ENCODE data around the gene DES. TPM values are rescaled to one million over a fixed set of nuclear protein-coding genes. Genes with fewer than 3 reads are reported as not detected.

The DES gene
- total RNA-seq, 2 experiments from 2014 or later, result not detected

- POLR2A ChIA-PET, result interaction anchor here (0.8 to 1.7 kb wide), 2 partner anchors 10 to 19 kb away, joined by 4 read pairs; no protein-coding TSS in a partner anchor
- no peak overlapping the region for H3K27ac ChIP-seq (ENCODE audit: low read depth, low read length, poor library complexity, severe bottlenecking)
- TF ChIP-seq CTCF (conservative IDR thresholded peaks at IDR 0.05; ENCODE audit: low read length), result no peak
Measured at GRCh38 chr2:219436491-219436890, 18.3 kb downstream of the DES start.

GRCh38 chr2:219437141-219437540 is 19.0 kb downstream of the DES start:
- intact Hi-C loops (cut with micrococcal nuclease; ENCODE audit: unreplicated experiment), result no loop called here
- ChIA-PET CTCF (ENCODE audit: unreplicated experiment) (no interaction called here), POLR2A (interaction anchor here (0.8 to 1.7 kb wide), 2 partner anchors 9 to 18 kb away, joined by 4 read pairs; no protein-coding TSS in a partner anchor)
- H2AFZ ChIP-seq (ENCODE audit: low read length), result no peak overlapping the region
- H4K20me1 ChIP-seq (ENCODE audit: insufficient read depth, low read length), result no peaks in the 10 kb centered on the region
- H3K27ac ChIP-seq (ENCODE audit: low read depth, low read length, poor library complexity, severe bottlenecking), result no peak overlapping the region
- BruUV-seq (replicated peaks), result no TSS peak
- TF ChIP-seq EZH2phosphoT487 (IDR thresholded peaks at IDR 0.05; ENCODE audit: borderline replicate concordance, low read depth, low read length) (no peak), CTCF (conservative IDR thresholded peaks at IDR 0.05; ENCODE audit: low read length) (no peak)
- H3K4me2 ChIP-seq (ENCODE audit: low read length), result no peak overlapping the region
- H3K9me3 ChIP-seq (ENCODE audit: low read length), result no peaks in the 10 kb centered on the region
- no peaks in the 10 kb centered on the region for H3K9me2 ChIP-seq (ENCODE audit: insufficient read depth, low read length)
- DNase-seq (ENCODE audit: low spot score), result no peak
- H3K36me3 ChIP-seq (ENCODE audit: insufficient read depth, low read length), result no peaks in the 10 kb centered on the region
- H3K79me2 ChIP-seq (ENCODE audit: insufficient read depth, low read depth, low read length), result no peaks in the 10 kb centered on the region
- H3K4me3 ChIP-seq (ENCODE audit: low read depth, low read length, poor library complexity, severe bottlenecking), result no peak overlapping the region
- no peaks in the 10 kb centered on the region for H3K4me1 ChIP-seq (ENCODE audit: insufficient read depth, low read length, poor library complexity, severe bottlenecking)

More at GRCh38 chr2:219436491-219436890, 18.3 kb downstream of the DES start:
- H3K4me1 ChIP-seq (ENCODE audit: insufficient read depth, low read length, poor library complexity, severe bottlenecking), result no peaks in the 10 kb centered on the region
- no peaks in the 10 kb centered on the region for H3K9me3 ChIP-seq (ENCODE audit: low read length)
- no peak overlapping the region for H3K4me3 ChIP-seq (ENCODE audit: low read depth, low read length, poor library complexity, severe bottlenecking)
- no peaks in the 10 kb centered on the region for H3K79me2 ChIP-seq (ENCODE audit: insufficient read depth, low read depth, low read length)
- H3K9me2 ChIP-seq (ENCODE audit: insufficient read depth, low read length), result no peaks in the 10 kb centered on the region
- BruUV-seq (replicated peaks), result no TSS peak
- intact Hi-C loops (cut with micrococcal nuclease; ENCODE audit: unreplicated experiment), result no loop called here
- H4K20me1 ChIP-seq (ENCODE audit: insufficient read depth, low read length), result no peaks in the 10 kb centered on the region
- H3K36me3 ChIP-seq (ENCODE audit: insufficient read depth, low read length), result no peaks in the 10 kb centered on the region
- CTCF ChIA-PET (ENCODE audit: unreplicated experiment), result no interaction called here
- DNase-seq (ENCODE audit: low spot score), result no peak
- H3K4me2 ChIP-seq (ENCODE audit: low read length), result no peak overlapping the region
- no peak overlapping the region for H2AFZ ChIP-seq (ENCODE audit: low read length)

GRCh38 chr2:219437690-219438206 is 19.6 kb downstream of the DES start:
- Histone ChIP-seq H3K9me3 (ENCODE audit: low read length) (no peaks in the 10 kb centered on the region), H3K27ac (ENCODE audit: low read depth, low read length, poor library complexity, severe bottlenecking) (no peak overlapping the region), H2AFZ (ENCODE audit: low read length) (no peak overlapping the region), H4K20me1 (ENCODE audit: insufficient read depth, low read length) (no peaks in the 10 kb centered on the region), H3K4me1 (ENCODE audit: insufficient read depth, low read length, poor library complexity, severe bottlenecking) (no peaks in the 10 kb centered on the region), H3K36me3 (ENCODE audit: insufficient read depth, low read length) (no peaks in the 10 kb centered on the region), H3K9me2 (ENCODE audit: insufficient read depth, low read length) (no peaks in the 10 kb centered on the region), H3K79me2 (ENCODE audit: insufficient read depth, low read depth, low read length) (no peaks in the 10 kb centered on the region), H3K4me3 (ENCODE audit: low read depth, low read length, poor library complexity, severe bottlenecking) (no peak overlapping the region), H3K4me2 (ENCODE audit: low read length) (no peak overlapping the region)
- no TSS peak for BruUV-seq (replicated peaks)
- ChIA-PET CTCF (ENCODE audit: unreplicated experiment) (interaction anchor here (0.6 kb wide), 1 partner anchor 281 kb away, joined by 5 read pairs; no protein-coding TSS in a partner anchor), POLR2A (interaction anchor here (0.5 to 1.7 kb wide), 2 partner anchors 18 to 463 kb away, joined by 4 to 5 read pairs; no protein-coding TSS in a partner anchor)
- intact Hi-C loops (cut with micrococcal nuclease; ENCODE audit: unreplicated experiment), result no loop called here
- DNase-seq (ENCODE audit: low spot score), result no peak
- no peak for TF ChIP-seq EZH2phosphoT487 (IDR thresholded peaks at IDR 0.05; ENCODE audit: borderline replicate concordance, low read depth, low read length)
- TF ChIP-seq CTCF (conservative IDR thresholded peaks at IDR 0.05; ENCODE audit: low read length), result no peak
